IPS DF 19.7 (cell line): ENCODE data around the gene CALM3.

Experiments used
- DNase-seq: peaks from one replicate; pipeline ENCODE4 v3.0.0-alpha.2; 2013; ENCODE audit warnings: low read depth, low spot score

Gene CALM3

DNA sequence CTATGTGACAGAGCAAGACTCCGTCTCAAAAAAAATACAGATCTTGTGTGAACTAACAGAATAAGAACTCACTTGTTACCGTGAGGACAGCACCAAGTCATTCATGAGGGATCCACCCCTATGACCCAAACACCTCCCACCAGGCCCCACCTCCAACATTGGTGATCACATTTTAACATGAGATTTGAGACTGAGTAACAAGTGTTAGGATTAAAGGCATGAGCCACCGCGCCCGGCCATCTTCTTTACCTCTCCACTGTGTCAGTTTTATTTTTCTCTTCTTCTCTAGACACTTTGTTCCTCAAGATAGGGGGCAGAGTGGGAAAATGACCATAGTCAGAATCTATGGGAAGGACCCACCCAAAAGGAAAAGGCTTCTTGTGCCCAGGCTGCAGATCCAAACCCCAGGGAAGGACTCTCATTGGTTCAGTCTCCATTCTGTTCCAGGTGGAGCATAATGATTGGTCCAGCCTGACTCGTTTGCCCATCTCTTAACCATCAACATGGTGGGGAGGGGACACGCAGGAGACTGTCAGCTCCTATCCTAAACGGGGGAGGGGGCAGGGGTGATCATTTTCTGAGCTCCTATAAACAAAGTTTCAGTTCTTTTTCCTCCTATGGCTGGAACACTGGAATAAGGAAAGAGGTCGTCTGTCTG, 1.3 kb upstream of the CALM3 start:
- DNase-seq, result peak; percentile 48

DNA sequence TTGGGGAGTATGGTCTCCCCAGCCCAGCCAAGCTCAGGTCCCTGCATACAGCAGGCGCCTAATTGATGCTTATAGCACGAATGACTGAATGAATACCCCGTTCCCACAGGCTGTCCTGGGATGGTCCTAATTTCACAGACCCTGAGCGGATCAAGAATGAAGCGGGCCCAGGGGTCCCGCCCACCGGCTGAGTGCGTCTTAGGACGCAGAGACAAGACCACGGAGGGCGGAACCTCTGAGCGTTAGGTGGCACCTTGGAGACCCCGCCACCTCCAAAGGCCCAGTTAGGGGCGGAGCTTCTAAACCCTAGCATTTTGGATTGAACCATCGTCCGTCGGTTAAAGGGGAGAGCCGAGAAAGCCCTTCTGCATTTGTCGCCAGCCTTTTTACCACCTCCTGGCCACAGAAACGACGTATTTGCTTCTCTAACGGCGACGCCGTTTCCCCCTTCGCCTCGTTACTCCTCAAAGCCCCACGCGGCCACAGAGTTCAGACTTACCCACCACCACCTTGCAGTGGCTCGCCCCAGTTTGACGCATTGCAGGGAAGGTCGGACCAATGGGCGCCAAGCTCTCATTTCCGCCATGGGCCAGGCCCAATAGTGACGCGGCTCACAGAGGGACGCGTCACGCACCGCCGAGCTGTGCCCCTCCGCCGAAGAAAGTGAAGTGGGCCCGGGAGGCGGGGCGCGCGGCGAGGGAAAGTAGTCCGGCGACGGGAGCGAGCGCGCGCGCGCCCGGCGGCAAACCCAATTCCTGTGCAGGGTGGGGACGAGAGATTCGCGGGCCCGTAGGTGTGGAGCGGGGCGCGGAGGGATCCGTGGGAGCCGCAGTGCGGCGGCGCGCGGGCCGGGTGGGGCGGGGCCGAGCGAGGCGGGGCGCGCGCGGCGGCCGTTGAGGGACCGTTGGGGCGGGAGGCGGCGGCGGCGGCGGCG, 479 bp upstream of the CALM3 start:
- DNase-seq, result peak; percentile 86

DNA sequence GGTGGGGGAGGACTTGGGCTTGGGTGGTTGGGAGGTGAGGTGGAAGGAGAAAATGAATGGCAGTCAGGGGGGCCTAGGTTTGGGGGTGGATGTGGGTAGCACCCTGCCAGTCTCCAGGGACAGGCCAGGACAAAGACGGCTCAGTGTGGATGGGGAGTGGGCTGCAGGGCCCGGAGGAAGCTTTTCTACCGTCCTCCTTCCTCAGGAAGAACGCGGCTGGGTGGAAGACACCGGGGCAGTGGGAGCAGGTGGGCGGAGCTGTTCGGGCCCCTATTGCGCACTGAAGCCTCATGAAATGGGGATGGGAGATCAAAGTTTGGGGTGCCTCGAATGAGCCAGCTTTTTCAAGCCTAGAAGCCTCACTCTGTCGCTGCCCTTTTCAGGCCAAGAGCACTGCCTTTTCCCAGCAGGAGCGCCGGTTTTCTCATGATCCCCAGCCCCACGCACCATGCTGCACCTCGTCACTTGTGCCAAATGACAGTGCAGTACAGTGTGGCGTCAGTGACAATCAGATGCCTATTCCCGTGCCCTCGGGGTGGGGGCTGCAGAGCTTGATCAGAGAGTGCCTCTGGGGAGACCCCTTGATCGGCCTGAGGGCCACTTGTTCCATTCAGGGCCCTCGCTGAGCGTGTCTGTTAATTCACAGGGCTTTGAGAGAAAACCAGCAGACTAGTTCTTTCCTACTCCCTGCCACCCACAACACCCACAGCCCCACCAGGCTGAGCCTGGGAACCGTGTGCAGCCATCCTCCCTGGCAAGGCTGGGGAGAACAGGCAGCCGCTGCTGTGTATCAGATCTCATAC, 1.5 kb downstream of the CALM3 start:
- DNase-seq, result no peak

DNA sequence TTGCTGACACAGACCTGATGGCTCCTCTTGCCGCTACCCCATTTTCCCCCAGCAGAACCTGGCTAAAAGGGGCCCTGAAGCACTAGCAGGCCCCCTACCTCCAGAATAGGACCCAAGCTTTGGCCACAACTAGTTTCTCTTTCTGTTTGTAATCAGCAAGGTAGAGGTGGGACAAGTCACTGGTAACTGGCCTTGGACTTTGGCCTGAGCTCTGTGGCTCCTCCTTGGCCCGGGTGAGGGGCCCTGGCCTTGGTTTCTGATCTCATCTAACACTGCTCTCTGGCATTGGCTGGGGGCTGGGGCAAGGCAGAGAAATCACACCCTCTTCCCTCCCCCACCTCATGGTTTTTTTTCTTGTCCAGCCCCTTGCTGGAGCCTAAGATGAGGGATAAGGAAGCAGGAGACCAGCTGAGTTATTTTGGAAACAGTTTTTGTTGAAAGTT, 2.1 kb downstream of the CALM3 start:
- DNase-seq, result no peak

DNA sequence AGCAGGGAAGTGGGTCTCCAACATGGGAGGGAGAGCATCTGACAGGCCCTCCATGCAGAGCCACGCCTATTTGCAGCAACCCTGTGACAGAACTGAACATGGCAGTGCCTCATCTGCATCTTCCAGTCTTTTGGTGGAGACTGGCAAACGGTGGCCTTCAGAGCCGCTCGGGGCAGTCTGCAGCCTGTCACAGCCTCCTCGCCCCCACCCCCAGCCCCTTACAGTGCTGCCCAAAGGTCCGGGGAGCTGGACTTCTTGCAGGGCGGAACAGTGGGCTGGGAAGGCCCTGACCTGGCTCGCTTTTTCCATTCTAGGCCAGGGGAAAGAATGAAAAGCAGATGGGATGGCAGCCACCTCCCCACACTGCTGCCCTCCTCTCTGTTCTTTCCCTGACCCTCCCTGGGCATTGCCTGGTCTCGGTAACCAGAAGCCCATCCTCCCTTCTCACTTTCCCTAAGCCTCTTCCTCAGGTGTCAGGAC, 2.7 kb downstream of the CALM3 start:
- DNase-seq, result no peak

DNA sequence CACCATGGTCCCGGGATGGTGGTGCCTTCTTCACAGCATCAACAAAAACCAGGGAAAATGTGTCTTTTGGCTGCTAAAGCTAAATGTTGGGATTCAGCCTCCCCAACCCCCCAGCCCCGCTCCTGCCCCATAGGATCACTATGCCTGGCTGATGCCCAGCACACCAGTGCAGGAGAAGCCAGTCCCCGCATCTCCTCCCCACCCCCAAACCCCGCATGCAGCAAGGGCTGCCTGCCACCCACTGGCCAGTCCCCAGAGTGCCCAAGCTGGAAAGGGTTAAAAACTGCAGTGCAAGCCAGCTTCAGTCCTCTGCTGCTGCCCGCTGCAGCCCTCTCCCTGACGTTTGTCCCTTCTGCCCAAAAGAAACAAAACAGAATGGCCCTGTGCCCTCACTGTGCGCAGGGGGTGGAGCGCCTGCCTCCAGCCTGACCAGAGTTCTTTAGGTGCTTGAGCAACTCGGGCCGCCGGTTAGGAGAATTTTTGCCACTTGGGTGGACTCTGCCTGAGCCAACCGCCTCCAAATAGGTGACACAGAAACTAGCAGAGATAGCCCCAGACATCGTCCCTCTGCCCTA, 3.7 kb downstream of the CALM3 start:
- DNase-seq, result no peak

DNA sequence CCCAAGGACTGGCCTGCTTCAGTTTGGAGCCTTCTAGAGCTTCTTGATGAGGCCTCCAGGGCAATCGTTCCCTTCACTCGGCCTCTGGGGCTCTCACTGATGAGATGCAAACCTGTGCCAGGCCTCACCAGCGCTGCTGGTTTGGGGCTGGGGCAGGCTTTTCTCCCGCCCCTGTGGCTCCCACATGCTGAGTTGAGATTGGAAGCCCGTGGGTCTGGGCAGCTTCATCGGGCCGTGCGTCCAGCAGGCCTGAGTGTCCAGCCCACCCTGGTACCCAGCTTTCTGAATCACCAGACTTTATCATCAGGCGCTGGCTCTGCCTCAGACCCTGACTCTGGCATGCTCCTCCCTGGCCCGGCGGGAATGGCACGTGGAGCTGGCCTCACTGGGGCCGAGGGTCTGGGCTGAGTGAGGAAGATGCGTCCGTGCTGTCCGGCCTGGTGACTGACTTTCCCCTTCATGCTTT, 4.3 kb downstream of the CALM3 start:
- DNase-seq, result no peak

DNA sequence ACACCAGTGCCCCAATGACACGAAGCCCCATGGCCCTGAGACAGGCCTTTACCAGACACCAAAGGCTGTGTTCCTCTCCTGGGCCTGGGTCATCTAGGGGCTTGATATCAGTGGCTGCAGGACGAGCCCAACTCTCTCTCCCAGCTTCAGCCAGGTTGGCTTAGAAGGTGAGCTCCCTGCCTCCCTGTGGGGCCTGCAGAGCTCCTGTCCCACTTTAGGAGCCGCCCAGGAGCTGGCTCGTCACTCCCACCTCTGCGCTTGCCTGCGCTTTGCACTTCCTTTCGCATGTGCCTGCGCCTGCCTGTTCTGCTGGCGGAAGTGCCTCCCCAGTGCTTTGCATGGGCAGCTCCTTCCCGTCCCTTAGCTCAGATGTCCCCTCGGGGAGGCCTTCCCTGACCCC, 4.9 kb downstream of the CALM3 start:
- DNase-seq, result no peak

DNA sequence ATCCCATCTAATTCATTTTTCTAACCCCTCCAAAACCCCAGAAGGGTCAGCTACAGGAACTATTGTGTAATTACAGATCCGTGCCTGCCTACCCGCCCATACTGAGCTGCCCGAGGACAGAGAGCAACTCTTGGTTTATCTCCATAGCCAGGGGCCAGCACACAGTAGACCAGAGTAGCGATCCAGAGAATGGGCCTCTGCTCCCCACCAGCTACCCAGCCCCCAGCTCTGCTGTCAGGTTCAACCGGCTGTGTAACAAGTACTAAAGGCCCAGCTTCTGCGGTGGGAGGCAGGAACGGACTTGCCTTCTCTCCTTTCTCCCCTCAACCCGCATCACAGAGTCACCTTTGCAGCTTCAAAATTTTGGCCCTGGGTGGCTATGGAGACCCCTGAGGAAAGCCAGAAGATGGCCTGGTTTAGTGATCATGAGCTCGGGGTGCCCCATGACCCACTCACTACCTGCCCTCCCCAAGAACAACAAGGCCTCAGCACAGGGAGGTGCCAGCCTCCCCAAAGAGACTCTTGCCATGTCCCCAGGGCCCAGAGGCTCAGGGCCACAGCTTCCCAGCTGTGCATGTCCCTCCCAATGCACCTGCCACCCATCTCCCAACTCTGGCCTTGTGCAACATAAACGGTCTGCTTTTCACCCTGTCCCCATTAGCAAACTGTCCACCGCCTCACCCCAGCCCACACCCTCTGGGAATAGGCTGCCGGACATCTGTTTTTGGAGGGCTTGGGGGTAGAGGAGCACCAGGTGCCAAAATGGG, 5.7 kb downstream of the CALM3 start:
- DNase-seq, result no peak

DNA sequence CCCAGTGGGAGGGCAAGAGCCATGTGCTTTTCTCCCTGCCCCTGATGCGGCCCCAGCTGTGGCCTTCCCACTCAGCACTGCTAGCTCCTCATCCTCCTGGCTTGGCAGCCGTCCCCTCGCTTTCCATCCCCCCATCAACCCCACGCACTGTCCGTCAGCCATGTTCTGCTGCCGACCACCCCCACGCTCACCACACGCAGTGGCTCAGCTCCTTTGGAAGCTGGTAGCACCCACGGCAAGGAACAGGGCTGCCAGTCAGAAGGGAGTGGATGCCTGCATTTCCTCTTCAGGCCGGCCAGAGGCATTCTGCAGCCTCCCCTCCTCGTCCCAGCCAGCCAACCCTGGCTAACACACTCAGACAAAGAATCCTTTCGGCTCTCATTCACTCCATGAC, 6.3 kb downstream of the CALM3 start:
- DNase-seq, result no peak

DNA sequence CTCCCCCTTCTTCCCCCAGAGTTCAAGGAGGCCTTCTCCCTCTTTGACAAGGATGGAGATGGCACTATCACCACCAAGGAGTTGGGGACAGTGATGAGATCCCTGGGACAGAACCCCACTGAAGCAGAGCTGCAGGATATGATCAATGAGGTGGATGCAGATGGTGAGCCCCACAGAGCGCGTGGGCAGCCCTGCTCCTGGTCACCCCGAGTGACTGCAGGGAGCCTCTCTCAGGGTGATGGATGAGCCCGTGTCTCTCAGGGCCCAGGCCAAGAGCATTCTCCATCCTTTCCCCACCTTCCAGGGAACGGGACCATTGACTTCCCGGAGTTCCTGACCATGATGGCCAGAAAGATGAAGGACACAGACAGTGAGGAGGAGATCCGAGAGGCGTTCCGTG, 7.0 kb downstream of the CALM3 start:
- DNase-seq, result no peak

DNA sequence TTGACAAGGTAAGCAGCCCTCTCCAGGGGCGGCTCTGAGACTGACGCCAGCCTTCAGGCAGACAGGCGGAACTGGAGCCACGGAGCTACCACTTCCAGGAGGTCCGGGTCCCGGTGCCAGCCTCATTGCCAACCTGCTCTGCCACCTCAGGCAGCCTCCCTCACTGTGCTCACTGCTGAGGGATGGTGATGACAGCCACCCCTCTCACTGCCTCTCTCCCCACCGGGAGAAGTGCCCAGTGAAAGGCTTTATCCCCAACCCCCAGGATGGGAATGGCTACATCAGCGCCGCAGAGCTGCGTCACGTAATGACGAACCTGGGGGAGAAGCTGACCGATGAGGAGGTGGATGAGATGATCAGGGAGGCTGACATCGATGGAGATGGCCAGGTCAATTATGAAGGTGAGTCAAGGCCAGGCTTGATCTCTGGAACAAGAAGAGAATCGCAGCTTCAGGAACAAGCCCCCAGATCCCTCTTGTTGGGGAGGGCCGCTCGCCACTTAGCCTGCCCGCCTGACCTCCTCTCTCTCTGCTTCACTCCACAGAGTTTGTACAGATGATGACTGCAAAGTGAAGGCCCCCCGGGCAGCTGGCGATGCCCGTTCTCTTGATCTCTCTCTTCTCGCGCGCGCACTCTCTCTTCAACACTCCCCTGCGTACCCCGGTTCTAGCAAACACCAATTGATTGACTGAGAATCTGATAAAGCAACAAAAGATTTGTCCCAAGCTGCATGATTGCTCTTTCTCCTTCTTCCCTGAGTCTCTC, 7.6 kb downstream of the CALM3 start:
- no peak for DNase-seq

DNA sequence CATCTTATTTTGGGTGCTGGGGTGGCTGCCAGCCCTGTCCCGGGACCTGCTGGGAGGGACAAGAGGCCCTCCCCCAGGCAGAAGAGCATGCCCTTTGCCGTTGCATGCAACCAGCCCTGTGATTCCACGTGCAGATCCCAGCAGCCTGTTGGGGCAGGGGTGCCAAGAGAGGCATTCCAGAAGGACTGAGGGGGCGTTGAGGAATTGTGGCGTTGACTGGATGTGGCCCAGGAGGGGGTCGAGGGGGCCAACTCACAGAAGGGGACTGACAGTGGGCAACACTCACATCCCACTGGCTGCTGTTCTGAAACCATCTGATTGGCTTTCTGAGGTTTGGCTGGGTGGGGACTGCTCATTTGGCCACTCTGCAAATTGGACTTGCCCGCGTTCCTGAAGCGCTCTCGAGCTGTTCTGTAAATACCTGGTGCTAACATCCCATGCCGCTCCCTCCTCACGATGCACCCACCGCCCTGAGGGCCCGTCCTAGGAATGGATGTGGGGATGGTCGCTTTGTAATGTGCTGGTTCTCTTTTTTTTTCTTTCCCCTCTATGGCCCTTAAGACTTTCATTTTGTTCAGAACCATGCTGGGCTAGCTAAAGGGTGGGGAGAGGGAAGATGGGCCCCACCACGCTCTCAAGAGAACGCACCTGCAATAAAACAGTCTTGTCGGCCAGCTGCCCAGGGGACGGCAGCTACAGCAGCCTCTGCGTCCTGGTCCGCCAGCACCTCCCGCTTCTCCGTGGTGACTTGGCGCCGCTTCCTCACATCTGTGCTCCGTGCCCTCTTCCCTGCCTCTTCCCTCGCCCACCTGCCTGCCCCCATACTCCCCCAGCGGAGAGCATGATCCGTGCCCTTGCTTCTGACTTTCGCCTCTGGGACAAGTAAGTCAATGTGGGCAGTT, 8.6 kb downstream of the CALM3 start:
- DNase-seq, result no peak

DNA sequence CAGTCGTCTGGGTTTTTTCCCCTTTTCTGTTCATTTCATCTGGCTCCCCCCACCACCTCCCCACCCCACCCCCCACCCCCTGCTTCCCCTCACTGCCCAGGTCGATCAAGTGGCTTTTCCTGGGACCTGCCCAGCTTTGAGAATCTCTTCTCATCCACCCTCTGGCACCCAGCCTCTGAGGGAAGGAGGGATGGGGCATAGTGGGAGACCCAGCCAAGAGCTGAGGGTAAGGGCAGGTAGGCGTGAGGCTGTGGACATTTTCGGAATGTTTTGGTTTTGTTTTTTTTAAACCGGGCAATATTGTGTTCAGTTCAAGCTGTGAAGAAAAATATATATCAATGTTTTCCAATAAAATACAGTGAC, 9.3 kb downstream of the CALM3 start:
- no peak for DNase-seq

DNA sequence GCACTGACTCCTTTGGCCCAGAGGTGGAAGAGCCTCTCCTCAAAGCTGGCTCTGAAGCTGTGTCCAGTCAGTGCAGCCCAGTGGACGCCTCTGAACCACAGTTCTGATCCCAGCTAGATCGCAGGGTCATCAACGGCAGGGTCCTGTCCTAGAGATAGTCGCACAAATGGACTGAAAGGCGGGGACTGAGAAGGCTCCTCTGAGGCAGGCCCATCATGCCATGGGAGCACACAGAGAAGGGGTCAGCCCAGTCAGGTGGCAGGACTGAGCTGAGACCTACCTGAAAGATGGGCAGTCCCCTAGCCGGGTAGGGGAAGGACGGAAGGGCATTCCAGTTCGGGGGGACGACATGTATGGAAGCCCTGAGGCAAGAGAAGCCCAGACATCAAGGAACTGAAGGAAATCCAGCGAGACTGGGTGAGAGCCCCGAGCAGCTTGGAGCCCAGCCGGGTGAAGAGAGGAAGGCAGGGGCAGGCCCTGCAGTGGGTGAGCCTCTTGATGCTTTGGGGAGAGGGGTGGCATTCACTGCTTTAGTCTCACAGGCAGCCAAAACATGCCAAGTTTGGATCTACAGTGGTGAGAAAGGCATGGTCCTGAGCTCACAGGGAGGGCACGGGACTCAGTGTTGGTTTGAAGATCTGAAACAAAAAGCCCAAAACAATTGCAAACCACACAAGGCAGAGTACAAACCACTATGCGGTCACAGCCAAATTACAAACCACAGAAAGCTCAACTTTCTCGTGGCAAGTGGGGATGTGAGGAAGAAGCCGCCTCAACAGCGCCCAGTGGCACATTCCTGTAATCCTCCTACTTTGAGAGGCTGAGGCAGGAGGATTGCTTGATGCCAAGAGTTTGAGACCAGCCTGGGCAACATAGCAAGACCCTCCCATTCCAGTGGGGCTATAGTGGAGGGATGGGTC, 10.0 kb downstream of the CALM3 start:
- DNase-seq, result no peak

DNA sequence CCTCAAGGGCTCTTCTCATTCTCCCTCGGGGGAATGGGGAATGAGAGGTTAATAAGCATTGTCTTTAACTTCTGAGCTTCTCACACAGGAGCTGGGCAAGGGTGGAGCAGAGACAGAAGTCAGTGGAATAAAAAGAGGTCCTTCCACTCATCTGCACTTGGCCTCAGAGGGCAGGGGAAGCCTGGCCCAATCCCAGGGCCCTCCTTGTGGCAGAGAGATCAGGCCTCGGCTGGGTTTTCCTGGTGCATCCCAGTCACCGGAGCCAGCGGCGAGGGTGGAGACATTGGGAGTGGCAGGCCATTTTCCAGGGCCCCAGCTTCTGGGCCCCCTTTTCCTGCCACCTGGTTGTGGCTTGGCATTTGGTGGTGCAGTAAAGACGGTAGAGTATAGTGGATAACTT, 10.6 kb downstream of the CALM3 start:
- no peak for DNase-seq

DNA sequence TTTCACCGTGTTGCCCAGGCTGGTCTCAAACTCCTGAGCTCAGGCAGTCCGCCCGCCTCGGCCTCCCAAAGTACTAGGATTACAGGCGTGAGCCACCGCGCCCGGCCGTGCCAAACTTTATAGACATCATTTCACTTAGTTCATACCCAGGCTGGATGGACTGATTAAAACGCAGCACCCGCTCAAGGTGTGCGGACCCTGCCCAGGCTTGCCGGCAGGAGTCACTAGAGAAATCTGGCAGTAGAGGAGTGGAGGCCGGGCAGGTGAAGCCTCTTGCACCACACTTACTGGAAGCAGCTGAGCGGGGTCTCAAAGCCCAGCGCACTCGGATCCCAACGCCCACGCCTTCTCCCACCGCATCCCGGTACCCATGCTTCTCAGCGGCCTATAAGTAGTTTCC, 12.4 kb downstream of the CALM3 start:
- no peak for DNase-seq

DNA sequence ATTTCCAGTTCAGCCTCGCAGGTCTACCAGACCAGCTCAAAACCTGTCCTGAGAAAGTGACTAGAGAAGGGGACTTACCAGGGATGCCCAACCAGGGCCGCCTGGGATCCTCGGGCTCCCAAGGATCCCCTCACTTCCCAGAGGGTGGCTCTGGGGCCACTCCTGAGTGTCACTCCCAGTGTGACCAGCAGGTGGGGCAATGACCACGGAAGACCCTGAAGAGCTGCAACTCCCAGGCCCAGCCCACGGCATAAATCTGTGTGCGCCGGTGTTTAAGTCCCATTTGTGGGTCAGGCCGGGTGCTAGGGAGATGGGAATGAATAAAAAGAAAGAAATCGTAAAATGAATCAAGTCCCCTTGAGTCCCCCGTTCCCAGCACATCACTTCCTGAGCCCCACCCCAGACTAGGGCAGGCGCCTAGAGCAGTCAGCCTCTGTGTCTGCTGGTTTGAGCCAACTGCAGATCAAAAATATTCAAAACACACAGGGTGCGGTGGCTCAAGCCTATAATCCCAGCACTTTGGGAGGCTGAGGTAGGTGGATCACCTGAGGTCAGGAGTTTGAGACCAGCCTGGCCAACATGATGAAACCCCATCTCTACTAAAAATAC, 13.1 kb downstream of the CALM3 start:
- DNase-seq, result no peak
